Stimulated activated naive CD8-positive, alpha-beta T cell treated with anti-CD3 and anti-CD28 coated beads, Interleukin-15, Interleukin-2, amounts not matched to agents 100 ng/mL and 50 ng/mL, for 24 hours (primary cell): ENCODE results near the gene PLEKHG5.

Experiments used
- H3K27ac Mint-ChIP-seq: one replicate; pipeline ENCODE4 v1.8.0; 2021; ENCODE audit warnings: mild to moderate bottlenecking, mixed read lengths
- H3K27me3 Mint-ChIP-seq: one replicate; pipeline ENCODE4 v1.8.0; 2021; ENCODE audit warnings: mixed read lengths
- H3K36me3 Mint-ChIP-seq: one replicate; pipeline ENCODE4 v1.8.0; 2021; ENCODE audit warnings: low read depth, mixed read lengths
- H3K4me1 Mint-ChIP-seq: one replicate; pipeline ENCODE4 v1.8.0; 2021; ENCODE audit warnings: low read depth, mixed read lengths
- H3K4me3 Mint-ChIP-seq: one replicate; pipeline ENCODE4 v1.8.0; 2021; ENCODE audit warnings: mild to moderate bottlenecking, mixed read lengths
- H3K9me3 Mint-ChIP-seq: one replicate; pipeline ENCODE4 v1.8.0; 2021; ENCODE audit warnings: mixed read lengths

Gene PLEKHG5

GRCh38 chr1:6491480-6491962 is at the start of gene PLEKHG5:
Gene PLEKHG5 (minus strand): TSS chr1:6491667. CDS start chr1:6477571, 14,096 bp downstream.
- no peaks in the 10 kb centered on the region for H3K36me3 Mint-ChIP-seq
- H3K27ac Mint-ChIP-seq = peak within 1 kb of the TSS; percentile 16
- H3K4me1 Mint-ChIP-seq = peaks cover 26% of the 10 kb centered on the region
- H3K9me3 Mint-ChIP-seq = no peaks in the 10 kb centered on the region
- H3K4me3 Mint-ChIP-seq = peak within 1 kb of the TSS; percentile 74
- H3K27me3 Mint-ChIP-seq = peaks cover 8% of the 10 kb centered on the region

GRCh38 chr1:6538956-6539355 is 47.5 kb upstream of the PLEKHG5 start:
- no peaks in the 10 kb centered on the region for H3K9me3 Mint-ChIP-seq
- H3K4me3 Mint-ChIP-seq = no peak overlapping the region
- peak overlapping the region; percentile 26 for H3K27ac Mint-ChIP-seq
- H3K4me1 Mint-ChIP-seq = no peaks in the 10 kb centered on the region
- no peaks in the 10 kb centered on the region for H3K27me3 Mint-ChIP-seq
- H3K36me3 Mint-ChIP-seq = peaks cover 50% of the 10 kb centered on the region

- H3K27me3 Mint-ChIP-seq = no peaks in the 10 kb centered on the region
- H3K36me3 Mint-ChIP-seq = peaks cover 63% of the 10 kb centered on the region
- H3K9me3 Mint-ChIP-seq = no peaks in the 10 kb centered on the region
- H3K4me3 Mint-ChIP-seq = no peak overlapping the region
- H3K4me1 Mint-ChIP-seq = no peaks in the 10 kb centered on the region
- no peak overlapping the region for H3K27ac Mint-ChIP-seq
Measured at GRCh38 chr1:6536291-6536690, 44.8 kb upstream of the PLEKHG5 start.

DNA sequence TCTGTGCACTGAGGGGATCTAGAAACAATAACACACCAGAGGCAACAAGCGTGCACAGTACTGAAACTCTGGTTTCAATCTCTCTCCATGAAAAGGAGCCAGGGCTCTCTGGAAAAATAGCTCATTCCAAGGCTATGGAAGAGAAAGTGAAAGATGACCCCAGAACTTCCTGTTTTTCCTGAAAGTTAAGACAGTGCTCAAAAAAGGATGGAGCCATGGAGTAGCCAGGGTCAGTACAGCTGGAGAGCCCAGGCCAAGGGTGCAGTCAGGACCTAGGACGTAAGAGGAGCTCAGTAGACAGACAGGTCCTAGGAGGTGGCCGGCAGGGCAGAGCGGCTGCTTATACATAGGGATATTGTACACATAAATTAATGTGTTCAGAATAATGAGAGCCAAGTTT is 43.7 kb upstream of the PLEKHG5 start:
- H3K27ac Mint-ChIP-seq = no peak overlapping the region
- no peaks in the 10 kb centered on the region for H3K27me3 Mint-ChIP-seq
- no peak overlapping the region for H3K4me3 Mint-ChIP-seq
- H3K36me3 Mint-ChIP-seq = peaks cover 61% of the 10 kb centered on the region
- H3K4me1 Mint-ChIP-seq = no peaks in the 10 kb centered on the region
- H3K9me3 Mint-ChIP-seq = no peaks in the 10 kb centered on the region

DNA sequence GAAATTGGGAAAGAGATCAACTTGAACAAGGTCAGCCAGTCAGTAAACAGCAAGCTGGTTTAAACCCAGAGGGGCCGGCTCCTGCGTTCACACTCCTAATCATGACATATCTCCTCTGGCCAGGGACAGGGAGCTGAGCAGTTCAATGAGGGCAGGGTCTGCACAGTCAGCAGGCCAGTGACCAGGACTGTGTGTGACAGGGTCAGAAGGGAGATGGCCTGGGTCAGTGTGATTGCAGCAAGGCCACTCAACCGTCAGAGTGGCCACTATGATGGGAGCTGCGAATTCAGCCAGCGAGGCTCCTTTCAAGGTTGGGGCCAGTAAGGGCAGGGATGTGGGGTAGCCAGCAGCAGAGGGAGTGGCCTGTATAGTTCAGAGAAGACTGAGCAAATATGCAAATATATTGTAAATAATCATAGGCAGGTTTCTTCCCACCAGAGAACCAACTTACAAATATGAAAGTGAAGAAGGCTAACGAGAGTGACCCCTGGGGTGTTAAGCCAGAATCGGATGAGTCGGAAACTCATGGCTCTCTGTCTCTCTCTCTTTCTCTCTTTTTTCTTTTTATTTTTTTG is 42.9 kb upstream of the PLEKHG5 start:
- no peak overlapping the region for H3K4me3 Mint-ChIP-seq
- H3K27me3 Mint-ChIP-seq = no peaks in the 10 kb centered on the region
- peaks cover 57% of the 10 kb centered on the region for H3K36me3 Mint-ChIP-seq
- no peaks in the 10 kb centered on the region for H3K9me3 Mint-ChIP-seq
- peak overlapping the region; percentile 33 for H3K27ac Mint-ChIP-seq
- no peaks in the 10 kb centered on the region for H3K4me1 Mint-ChIP-seq

GRCh38 chr1:6531996-6532395 is 40.5 kb upstream of the PLEKHG5 start:
- H3K4me1 Mint-ChIP-seq = no peaks in the 10 kb centered on the region
- H3K4me3 Mint-ChIP-seq = no peak overlapping the region
- H3K27me3 Mint-ChIP-seq = no peaks in the 10 kb centered on the region
- peaks cover 59% of the 10 kb centered on the region for H3K36me3 Mint-ChIP-seq
- H3K27ac Mint-ChIP-seq = no peak overlapping the region
- H3K9me3 Mint-ChIP-seq = no peaks in the 10 kb centered on the region

DNA sequence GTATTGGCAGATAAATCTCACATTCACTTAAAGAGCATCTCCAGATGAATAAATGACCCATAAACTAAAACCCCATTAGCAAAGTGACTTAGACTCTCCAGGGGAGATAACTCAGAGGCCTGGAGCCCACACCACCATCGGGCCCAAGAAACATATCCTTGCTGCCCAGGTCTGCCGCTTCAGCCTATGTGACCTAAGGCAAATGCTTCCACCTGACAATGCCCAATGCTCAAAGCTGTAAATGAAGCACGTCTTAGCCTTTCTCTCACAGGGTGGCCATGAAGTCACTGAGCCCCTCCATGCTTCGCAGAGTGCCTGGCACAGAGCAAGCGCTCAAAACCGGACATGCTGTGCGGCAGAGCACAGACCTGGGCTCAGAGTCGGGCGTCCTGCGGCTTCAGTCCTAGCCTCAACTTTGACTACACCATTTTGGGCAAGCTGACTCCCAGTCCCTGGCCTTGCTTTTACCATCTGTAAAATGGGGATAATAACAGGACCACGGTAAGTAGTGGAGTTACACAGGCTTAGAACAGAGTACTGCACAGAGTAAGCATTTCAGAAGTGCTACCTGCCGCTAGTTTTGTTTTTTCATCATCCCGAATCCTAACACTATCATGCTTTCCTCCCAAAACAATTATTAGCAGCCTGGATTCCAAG is 39.2 kb upstream of the PLEKHG5 start:
- no peaks in the 10 kb centered on the region for H3K4me1 Mint-ChIP-seq
- H3K36me3 Mint-ChIP-seq = peaks cover 65% of the 10 kb centered on the region
- no peak overlapping the region for H3K4me3 Mint-ChIP-seq
- no peaks in the 10 kb centered on the region for H3K27me3 Mint-ChIP-seq
- H3K27ac Mint-ChIP-seq = no peak overlapping the region
- H3K9me3 Mint-ChIP-seq = no peaks in the 10 kb centered on the region

DNA sequence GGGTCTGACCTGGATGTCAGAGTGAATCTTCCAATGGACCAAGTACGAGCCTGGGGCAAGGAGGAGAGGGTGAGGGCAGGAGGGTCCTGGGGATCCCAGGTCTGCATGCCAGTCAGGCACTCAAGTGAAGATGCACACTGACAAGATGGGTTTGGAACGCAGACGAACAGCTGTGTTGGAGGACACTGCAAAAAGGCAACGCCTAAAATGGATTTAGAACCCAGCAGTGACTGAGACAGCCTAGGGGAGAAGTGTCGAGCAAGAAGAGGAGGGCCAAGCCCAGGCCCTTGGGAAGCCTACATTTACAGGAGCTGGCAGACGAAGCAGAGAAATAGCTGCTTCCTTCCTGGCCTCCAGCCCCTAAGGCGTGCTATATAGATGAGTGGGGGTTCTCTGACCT is 37.0 kb upstream of the PLEKHG5 start:
- Mint-ChIP-seq H3K4me3 (no peak overlapping the region), H3K27ac (no peak overlapping the region), H3K4me1 (no peaks in the 10 kb centered on the region)

DNA sequence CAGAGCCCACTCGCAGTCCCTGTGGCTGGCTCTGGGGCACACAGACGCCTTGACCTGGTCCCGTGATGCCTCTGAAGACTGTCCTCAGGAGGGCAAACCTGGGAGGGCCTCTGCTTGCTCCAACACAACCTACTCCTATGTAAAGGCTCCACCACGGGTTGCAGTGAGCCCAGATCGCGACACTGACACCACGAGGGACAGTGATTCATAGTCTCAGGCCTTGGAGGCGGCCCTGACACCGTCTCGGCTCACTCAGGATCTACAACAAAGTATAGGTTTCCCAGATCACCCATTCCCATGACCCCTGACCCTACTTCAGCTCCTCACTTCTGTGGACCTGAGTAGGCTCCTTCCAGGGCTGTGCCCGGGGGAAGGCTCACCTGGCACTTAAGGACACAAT is 34.8 kb upstream of the PLEKHG5 start:
- Mint-ChIP-seq H3K9me3 (no peaks in the 10 kb centered on the region), H3K36me3 (peaks cover 39% of the 10 kb centered on the region), H3K27ac (no peak overlapping the region), H3K4me3 (no peak overlapping the region), H3K27me3 (no peaks in the 10 kb centered on the region), H3K4me1 (no peaks in the 10 kb centered on the region)

More for the DNA sequence above, 37.0 kb upstream of the PLEKHG5 start:
- H3K27me3 Mint-ChIP-seq = no peaks in the 10 kb centered on the region
- H3K36me3 Mint-ChIP-seq = peaks cover 57% of the 10 kb centered on the region
- H3K9me3 Mint-ChIP-seq = no peaks in the 10 kb centered on the region

- Mint-ChIP-seq H3K36me3 (peaks cover 28% of the 10 kb centered on the region), H3K27me3 (no peaks in the 10 kb centered on the region), H3K9me3 (no peaks in the 10 kb centered on the region), H3K27ac (no peak overlapping the region), H3K4me1 (no peaks in the 10 kb centered on the region), H3K4me3 (no peak overlapping the region)
Measured at GRCh38 chr1:6523566-6523965, 32.1 kb upstream of the PLEKHG5 start.

- H3K27me3 Mint-ChIP-seq = no peaks in the 10 kb centered on the region
- H3K9me3 Mint-ChIP-seq = no peaks in the 10 kb centered on the region
- no peak overlapping the region for H3K4me3 Mint-ChIP-seq
- H3K4me1 Mint-ChIP-seq = no peaks in the 10 kb centered on the region
- peaks cover 15% of the 10 kb centered on the region for H3K36me3 Mint-ChIP-seq
- H3K27ac Mint-ChIP-seq = no peak overlapping the region
Measured at GRCh38 chr1:6521536-6521935, 30.1 kb upstream of the PLEKHG5 start.

DNA sequence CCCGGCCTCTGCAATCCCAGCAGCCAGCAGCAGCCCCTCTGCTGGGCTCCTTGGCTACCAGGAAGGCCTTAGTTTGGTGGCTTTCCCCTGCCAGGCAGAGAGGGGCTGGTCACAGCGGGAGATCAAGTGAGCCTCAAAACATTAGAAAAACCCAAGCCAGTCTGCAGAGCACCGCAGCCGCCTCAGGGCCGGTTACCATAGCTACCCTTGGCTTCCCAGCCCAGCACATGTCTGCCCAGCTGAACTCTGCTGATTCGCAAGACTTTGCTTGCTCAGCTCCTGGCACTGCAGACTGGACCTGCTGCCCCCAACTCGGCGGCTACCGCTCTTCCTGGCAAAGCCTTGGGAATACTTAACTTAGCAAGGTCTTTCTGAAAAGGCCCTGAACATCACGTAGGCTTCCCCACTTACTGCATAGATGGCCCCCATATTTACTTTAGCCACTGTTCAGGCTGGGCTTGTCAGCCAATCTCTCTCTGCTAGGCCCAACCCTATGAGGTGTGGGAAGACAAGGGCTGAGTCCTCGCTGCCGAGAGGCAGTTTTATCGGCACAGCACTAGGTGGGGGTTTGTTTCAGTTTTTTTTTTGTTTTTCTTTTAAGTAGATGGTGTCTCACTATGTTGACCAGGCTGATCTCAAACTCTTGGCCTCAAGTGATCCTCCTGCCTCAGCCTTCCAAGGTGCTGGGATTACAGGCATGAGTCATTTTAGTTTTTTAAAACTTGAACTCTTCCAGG is 28.6 kb upstream of the PLEKHG5 start:
- H3K27me3 Mint-ChIP-seq = no peaks in the 10 kb centered on the region
- no peaks in the 10 kb centered on the region for H3K9me3 Mint-ChIP-seq
- no peak overlapping the region for H3K27ac Mint-ChIP-seq
- H3K36me3 Mint-ChIP-seq = peaks cover 4% of the 10 kb centered on the region
- no peaks in the 10 kb centered on the region for H3K4me1 Mint-ChIP-seq
- H3K4me3 Mint-ChIP-seq = no peak overlapping the region

- Mint-ChIP-seq H3K9me3 (no peaks in the 10 kb centered on the region), H3K4me1 (no peaks in the 10 kb centered on the region), H3K27me3 (no peaks in the 10 kb centered on the region), H3K27ac (no peak overlapping the region), H3K36me3 (peaks cover 3% of the 10 kb centered on the region), H3K4me3 (no peak overlapping the region)
Measured at GRCh38 chr1:6519491-6519934, 28.0 kb upstream of the PLEKHG5 start.

- H3K27me3 Mint-ChIP-seq = no peaks in the 10 kb centered on the region
- H3K36me3 Mint-ChIP-seq = no peaks in the 10 kb centered on the region
- H3K9me3 Mint-ChIP-seq = no peaks in the 10 kb centered on the region
- H3K4me1 Mint-ChIP-seq = no peaks in the 10 kb centered on the region
- H3K4me3 Mint-ChIP-seq = no peak overlapping the region
- no peak overlapping the region for H3K27ac Mint-ChIP-seq
Measured at GRCh38 chr1:6517435-6517851, 26.0 kb upstream of the PLEKHG5 start.

- H3K36me3 Mint-ChIP-seq = no peaks in the 10 kb centered on the region
- H3K27ac Mint-ChIP-seq = no peak overlapping the region
- no peaks in the 10 kb centered on the region for H3K9me3 Mint-ChIP-seq
- no peaks in the 10 kb centered on the region for H3K4me1 Mint-ChIP-seq
- no peaks in the 10 kb centered on the region for H3K27me3 Mint-ChIP-seq
- H3K4me3 Mint-ChIP-seq = no peak overlapping the region
Measured at GRCh38 chr1:6515771-6516170, 24.3 kb upstream of the PLEKHG5 start.
